Measurements from ENCODE around the gene ADAM12. TPM values are rescaled to one million over a fixed set of nuclear protein-coding genes. Genes with fewer than 3 reads are reported as not detected.

ADAM12 gene
- total and polyA plus RNA-seq, 9 of the 15 experiments (the other 6 are each of a cell fraction or from before 2014, with no cell fraction given), result not detected

DNA sequence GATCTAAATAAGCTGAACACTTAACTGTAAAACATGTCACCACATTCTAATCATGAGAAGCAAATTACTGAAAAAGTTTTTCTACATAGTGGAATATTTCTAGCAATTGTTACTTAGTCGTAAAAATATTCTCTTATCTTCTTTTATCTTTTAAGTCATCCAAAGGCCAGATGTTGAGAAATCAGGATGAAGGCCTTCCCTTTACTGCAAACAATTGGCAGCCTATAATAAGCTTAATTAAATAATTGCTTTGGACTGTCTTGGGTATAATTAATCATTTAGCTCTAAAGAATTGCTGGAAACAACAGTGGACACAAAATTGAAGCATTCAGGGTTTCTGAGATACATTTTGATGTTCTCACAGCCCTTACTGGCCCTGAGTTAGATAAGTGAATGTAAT lies 265.4 kb downstream of the ADAM12 start (continued):
- TF ChIP-seq ILK (tag; IDR thresholded peaks at IDR 0.05; ENCODE audit: borderline replicate concordance, low read depth), result no peak
- TF ChIP-seq HMG20B (CRISPR knock-in tag; IDR thresholded peaks at IDR 0.05), result no peak
- no peak for TF ChIP-seq CHD1 (IDR thresholded peaks at IDR 0.05; ENCODE audit: low read length)
- TF ChIP-seq, protein P1, sequence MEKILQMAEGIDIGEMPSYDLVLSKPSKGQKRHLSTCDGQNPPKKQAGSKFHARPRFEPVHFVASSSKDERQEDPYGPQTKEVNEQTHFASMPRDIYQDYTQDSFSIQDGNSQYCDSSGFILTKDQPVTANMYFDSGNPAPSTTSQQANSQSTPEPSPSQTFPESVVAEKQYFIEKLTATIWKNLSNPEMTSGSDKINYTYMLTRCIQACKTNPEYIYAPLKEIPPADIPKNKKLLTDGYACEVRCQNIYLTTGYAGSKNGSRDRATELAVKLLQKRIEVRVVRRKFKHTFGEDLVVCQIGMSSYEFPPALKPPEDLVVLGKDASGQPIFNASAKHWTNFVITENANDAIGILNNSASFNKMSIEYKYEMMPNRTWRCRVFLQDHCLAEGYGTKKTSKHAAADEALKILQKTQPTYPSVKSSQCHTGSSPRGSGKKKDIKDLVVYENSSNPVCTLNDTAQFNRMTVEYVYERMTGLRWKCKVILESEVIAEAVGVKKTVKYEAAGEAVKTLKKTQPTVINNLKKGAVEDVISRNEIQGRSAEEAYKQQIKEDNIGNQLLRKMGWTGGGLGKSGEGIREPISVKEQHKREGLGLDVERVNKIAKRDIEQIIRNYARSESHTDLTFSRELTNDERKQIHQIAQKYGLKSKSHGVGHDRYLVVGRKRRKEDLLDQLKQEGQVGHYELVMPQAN (IDR thresholded peaks at IDR 0.05; ENCODE audit: borderline replicate concordance), result no peak
- TF ChIP-seq MYNN (IDR thresholded peaks at IDR 0.05), result no peak
- TF ChIP-seq MYNN (CRISPR knock-in tag; IDR thresholded peaks at IDR 0.05), result no peak
- TF ChIP-seq PHB (CRISPR knock-in tag; IDR thresholded peaks at IDR 0.05), result no peak
- TF ChIP-seq, protein P2, sequence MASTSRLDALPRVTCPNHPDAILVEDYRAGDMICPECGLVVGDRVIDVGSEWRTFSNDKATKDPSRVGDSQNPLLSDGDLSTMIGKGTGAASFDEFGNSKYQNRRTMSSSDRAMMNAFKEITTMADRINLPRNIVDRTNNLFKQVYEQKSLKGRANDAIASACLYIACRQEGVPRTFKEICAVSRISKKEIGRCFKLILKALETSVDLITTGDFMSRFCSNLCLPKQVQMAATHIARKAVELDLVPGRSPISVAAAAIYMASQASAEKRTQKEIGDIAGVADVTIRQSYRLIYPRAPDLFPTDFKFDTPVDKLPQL (IDR thresholded peaks at IDR 0.05; ENCODE audit: extremely low read depth, insufficient read length), result no peak
- TF ChIP-seq HNRNPLL (IDR thresholded peaks at IDR 0.05; ENCODE audit: low read depth, low read length, poor library complexity, severe bottlenecking), result no peak

DNA sequence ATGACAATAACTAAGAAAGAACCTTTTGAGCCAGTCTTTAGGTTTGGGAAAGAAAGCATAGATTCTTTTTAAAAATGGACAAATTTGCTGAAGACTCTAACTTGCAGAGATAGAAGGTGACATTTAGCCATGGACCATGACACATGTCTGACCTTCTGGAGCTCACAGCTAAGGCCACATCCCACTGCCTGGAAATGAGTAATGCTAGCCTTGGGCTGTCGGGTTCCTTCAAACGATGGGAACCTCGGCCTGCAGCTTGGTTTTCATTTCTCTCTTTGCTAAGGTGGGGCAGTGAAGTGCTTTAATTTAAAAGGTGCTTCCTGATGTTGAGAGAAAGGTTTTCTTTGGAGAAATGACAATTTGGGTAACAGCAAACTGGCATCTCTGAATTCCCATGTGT lies 268.7 kb downstream of the ADAM12 start:
- no peaks in the 10 kb centered on the region for H3K36me3 ChIP-seq (ENCODE audit: control insufficient read depth, insufficient read depth, low read length)
- no peaks in the 10 kb centered on the region; a peak in 1 of 5 replicates for H3K27me3 ChIP-seq (ENCODE audit: control insufficient read depth in 2 of 2, insufficient read depth in 2 of 2, low read length in 2 of 2)
- DNase-seq (ENCODE audit: extremely low read depth in 1 of 4, low spot score in 3 of 4) (no peak), FAIRE-seq (no peak), ATAC-seq (no peak)
- no peaks in the 10 kb centered on the region for H3K9me3 ChIP-seq (replicated peaks; ENCODE audit: control insufficient read depth, insufficient read depth, low read depth, low read length)
- no peaks in the 10 kb centered on the region for H3K4me1 ChIP-seq (replicated peaks in 1 of 2; ENCODE audit: control insufficient read depth in 2 of 2, insufficient read depth in 2 of 2, low read length in 2 of 2)
- H4K20me1 ChIP-seq (replicated peaks; ENCODE audit: control insufficient read depth, insufficient read depth, low read length), result no peaks in the 10 kb centered on the region
- no peak overlapping the region for H3K9ac ChIP-seq (ENCODE audit: insufficient read depth in 1 of 2, low read depth in 2 of 2, low read length in 2 of 2)
- no peak overlapping the region for H2AFZ ChIP-seq (ENCODE audit: low read depth, low read length)
- in situ Hi-C loops (cut with MboI), result no loop called here
- no TSS peak for BruUV-seq (replicated peaks)
- no peaks in the 10 kb centered on the region for H3K9me1 ChIP-seq (ENCODE audit: control insufficient read depth, insufficient read depth, low read length)
- H3K79me2 ChIP-seq (ENCODE audit: control insufficient read depth, insufficient read depth, low read length), result no peaks in the 10 kb centered on the region
- intact Hi-C loops (cut with micrococcal nuclease), result no loop called here
- ChIA-PET POLR2A (no interaction called here), CTCF (ENCODE audit: low intra/inter-chr PET ratio) (no interaction called here)
- H3K4me3 ChIP-seq, result no peak overlapping the region
- no peak overlapping the region for H3K4me2 ChIP-seq (ENCODE audit: insufficient read depth, low read length)
- 0% methylated on average over 3 of the region's 3 CpGs for WGBS (ENCODE audit: insufficient coverage, low coverage, missing lambda C conversion rate)
- H3K27ac ChIP-seq (ENCODE audit: extremely low read depth, low read depth, low read length), result no peak overlapping the region
- TF ChIP-seq, protein P3, sequence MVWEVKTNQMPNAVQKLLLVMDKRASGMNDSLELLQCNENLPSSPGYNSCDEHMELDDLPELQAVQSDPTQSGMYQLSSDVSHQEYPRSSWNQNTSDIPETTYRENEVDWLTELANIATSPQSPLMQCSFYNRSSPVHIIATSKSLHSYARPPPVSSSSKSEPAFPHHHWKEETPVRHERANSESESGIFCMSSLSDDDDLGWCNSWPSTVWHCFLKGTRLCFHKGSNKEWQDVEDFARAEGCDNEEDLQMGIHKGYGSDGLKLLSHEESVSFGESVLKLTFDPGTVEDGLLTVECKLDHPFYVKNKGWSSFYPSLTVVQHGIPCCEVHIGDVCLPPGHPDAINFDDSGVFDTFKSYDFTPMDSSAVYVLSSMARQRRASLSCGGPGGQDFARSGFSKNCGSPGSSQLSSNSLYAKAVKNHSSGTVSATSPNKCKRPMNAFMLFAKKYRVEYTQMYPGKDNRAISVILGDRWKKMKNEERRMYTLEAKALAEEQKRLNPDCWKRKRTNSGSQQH (CRISPR knock-in tag; IDR thresholded peaks at IDR 0.05), result no peak
- TF ChIP-seq JUND (IDR thresholded peaks at IDR 0.05; ENCODE audit: borderline replicate concordance, low read depth, low read length) (no peak), JUND (tag; IDR thresholded peaks at IDR 0.05; ENCODE audit: borderline replicate concordance, low read depth, low read length) (no peak), CBFB (CRISPR knock-in tag; IDR thresholded peaks at IDR 0.05) (no peak), SRSF3 (IDR thresholded peaks at IDR 0.05; ENCODE audit: insufficient read depth, low read length) (no peak)
- TF ChIP-seq, protein P4, sequence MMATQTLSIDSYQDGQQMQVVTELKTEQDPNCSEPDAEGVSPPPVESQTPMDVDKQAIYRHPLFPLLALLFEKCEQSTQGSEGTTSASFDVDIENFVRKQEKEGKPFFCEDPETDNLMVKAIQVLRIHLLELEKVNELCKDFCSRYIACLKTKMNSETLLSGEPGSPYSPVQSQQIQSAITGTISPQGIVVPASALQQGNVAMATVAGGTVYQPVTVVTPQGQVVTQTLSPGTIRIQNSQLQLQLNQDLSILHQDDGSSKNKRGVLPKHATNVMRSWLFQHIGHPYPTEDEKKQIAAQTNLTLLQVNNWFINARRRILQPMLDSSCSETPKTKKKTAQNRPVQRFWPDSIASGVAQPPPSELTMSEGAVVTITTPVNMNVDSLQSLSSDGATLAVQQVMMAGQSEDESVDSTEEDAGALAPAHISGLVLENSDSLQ (IDR thresholded peaks at IDR 0.05), result no peak
- TF ChIP-seq, protein P5, sequence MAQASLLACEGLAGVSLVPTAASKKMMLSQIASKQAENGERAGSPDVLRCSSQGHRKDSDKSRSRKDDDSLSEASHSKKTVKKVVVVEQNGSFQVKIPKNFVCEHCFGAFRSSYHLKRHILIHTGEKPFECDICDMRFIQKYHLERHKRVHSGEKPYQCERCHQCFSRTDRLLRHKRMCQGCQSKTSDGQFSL (CRISPR knock-in tag; IDR thresholded peaks at IDR 0.05), result no peak
- TF ChIP-seq, protein P5 (tag; IDR thresholded peaks at IDR 0.05), result no peak

All from K562 (cell line).